Mucosa of descending colon (tissue), 3 donors: ENCODE measurements around the gene ADAMTS2. TPM values are rescaled to one million over a fixed set of nuclear protein-coding genes. Genes with fewer than 3 reads are reported as not detected.

Source experiments
- ATAC-seq: fragments of 200-7000 bp; cut with Tn5 transposase; one replicate; pipeline ENCODE4 v1.9.1; 2020; ENCODE audit warnings: mild to moderate bottlenecking, moderate library complexity
- DNase-seq, 3 donors: peaks; one replicate each; pipeline ENCODE4 v3.0.0-alpha.2; 2020
- H3K36me3 ChIP-seq: fragments of 200-600 bp; one replicate; pipeline ENCODE4 v1.8.0; 2021; ENCODE audit warnings: low read depth, mild to moderate bottlenecking
- H3K4me1 ChIP-seq: fragments of 200-600 bp; one replicate; pipeline ENCODE4 v1.8.0; 2021; ENCODE audit warnings: low read depth, mild to moderate bottlenecking
- H3K4me3 ChIP-seq: fragments of 200-600 bp; one replicate; pipeline ENCODE4 v1.8.0; 2021; ENCODE audit warnings: mild to moderate bottlenecking
- H3K9me3 ChIP-seq: fragments of 200-600 bp; one replicate; pipeline ENCODE4 v1.8.0; 2021; ENCODE audit warnings: mild to moderate bottlenecking
- intact Hi-C, 2 donors: fragments of 100-400 bp; cut with DNase I in 1 of 2; cut with micrococcal nuclease in 1 of 2; formaldehyde crosslinking; loops; one replicate each; pipeline versions ENCODE4 v1.11.0 to v1.11.1; 2022; cut with DNase I, micrococcal nuclease
- total RNA-seq, 3 donors: library from RNA; stranded (reverse); fragmentation: NEBNext Ultra II Directional in 2 of 3; extraction: Animal tissue kit (Norgen Biotek cat#: 25700) in 2 of 3; gene quantifications; one replicate each; pipeline versions ENCODE4 v1.2.1 to v1.2.4, GENCODE V29; 2021 to 2023
- TF ChIP-seq, protein P1 (sequence below): fragments of 200-600 bp; IDR thresholded peaks from one replicate; pipeline ENCODE4 v1.8.0; 2022; ENCODE audit warnings: antibody characterized with exemption, mild to moderate bottlenecking
- donor health status: DM: no; HTN: no; CAD: no; lungs with moderate emphysema.
- donor health status: DM: no; HTN: no; CAD: no.
- donor health status: DM: no; HTN: yes; CAD: no.

ADAMTS2 gene
- total RNA-seq, 3 donors from 2014 or later, result 1.3 to 9.2 (median 7.3) TPM

DNA sequence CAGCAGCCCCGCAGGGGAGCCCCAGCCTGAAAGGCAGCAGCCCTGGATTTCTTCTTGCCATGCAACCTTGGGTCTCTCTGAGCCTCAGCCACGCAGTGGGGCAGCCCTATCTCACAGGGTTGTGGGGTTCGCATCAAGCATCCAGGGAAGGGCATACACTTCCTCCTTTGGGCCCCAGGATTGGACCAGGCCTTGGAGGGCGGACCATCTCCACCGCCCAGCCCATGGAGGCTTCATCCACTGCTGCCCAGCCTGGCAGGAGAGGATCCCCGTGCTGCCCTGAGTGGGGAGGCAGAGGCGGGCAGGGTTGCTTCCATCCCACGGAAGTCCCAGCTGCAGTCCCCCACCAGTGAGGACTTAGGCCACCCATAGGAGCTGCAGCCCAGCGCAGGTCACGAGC lies 5.3 kb downstream of the ADAMTS2 start:
- no peak for ATAC-seq
- Histone ChIP-seq H3K4me3 (no peak overlapping the region), H3K9me3 (no peaks in the 10 kb centered on the region), H3K36me3 (no peaks in the 10 kb centered on the region), H3K4me1 (peaks cover 2% of the 10 kb centered on the region)
- TF ChIP-seq, protein P1, sequence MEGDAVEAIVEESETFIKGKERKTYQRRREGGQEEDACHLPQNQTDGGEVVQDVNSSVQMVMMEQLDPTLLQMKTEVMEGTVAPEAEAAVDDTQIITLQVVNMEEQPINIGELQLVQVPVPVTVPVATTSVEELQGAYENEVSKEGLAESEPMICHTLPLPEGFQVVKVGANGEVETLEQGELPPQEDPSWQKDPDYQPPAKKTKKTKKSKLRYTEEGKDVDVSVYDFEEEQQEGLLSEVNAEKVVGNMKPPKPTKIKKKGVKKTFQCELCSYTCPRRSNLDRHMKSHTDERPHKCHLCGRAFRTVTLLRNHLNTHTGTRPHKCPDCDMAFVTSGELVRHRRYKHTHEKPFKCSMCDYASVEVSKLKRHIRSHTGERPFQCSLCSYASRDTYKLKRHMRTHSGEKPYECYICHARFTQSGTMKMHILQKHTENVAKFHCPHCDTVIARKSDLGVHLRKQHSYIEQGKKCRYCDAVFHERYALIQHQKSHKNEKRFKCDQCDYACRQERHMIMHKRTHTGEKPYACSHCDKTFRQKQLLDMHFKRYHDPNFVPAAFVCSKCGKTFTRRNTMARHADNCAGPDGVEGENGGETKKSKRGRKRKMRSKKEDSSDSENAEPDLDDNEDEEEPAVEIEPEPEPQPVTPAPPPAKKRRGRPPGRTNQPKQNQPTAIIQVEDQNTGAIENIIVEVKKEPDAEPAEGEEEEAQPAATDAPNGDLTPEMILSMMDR, result no peak
- intact Hi-C loops, result loop anchor here in 1 of 2 donors (10.0 kb wide), 1 partner anchor 175 kb away; no protein-coding TSS in a partner anchor
- DNase-seq, result no peak

- no peak for ATAC-seq
- no peaks in the 10 kb centered on the region for H3K9me3 ChIP-seq
- DNase-seq, result no peak
- intact Hi-C loops, result no loop called here
- H3K36me3 ChIP-seq, result no peaks in the 10 kb centered on the region
- no peak overlapping the region for H3K4me3 ChIP-seq
- TF ChIP-seq, protein P1, result no peak
- H3K4me1 ChIP-seq, result no peaks in the 10 kb centered on the region
These were observed 6.2 kb downstream of the ADAMTS2 start for GRCh38 chr5:179339081-179339480.

GRCh38 chr5:179337796-179338676 lies 7.2 kb downstream of the ADAMTS2 start:
- TF ChIP-seq, protein P1, result no peak
- Histone ChIP-seq H3K4me3 (no peak overlapping the region), H3K4me1 (no peaks in the 10 kb centered on the region), H3K36me3 (no peaks in the 10 kb centered on the region), H3K9me3 (no peaks in the 10 kb centered on the region)
- DNase-seq, result peak in 1 of 3 donors; percentile 22
- intact Hi-C loops, result no loop called here
- no peak for ATAC-seq

- intact Hi-C loops, result no loop called here
- H3K4me1 ChIP-seq, result no peaks in the 10 kb centered on the region
- H3K4me3 ChIP-seq, result no peak overlapping the region
- TF ChIP-seq, protein P1, result no peak
- DNase-seq, result peak in 1 of 3 donors; percentile 35
- no peaks in the 10 kb centered on the region for H3K36me3 ChIP-seq
- ATAC-seq, result no peak
- no peaks in the 10 kb centered on the region for H3K9me3 ChIP-seq
These were observed 8.1 kb downstream of the ADAMTS2 start for GRCh38 chr5:179336871-179337795.

DNA sequence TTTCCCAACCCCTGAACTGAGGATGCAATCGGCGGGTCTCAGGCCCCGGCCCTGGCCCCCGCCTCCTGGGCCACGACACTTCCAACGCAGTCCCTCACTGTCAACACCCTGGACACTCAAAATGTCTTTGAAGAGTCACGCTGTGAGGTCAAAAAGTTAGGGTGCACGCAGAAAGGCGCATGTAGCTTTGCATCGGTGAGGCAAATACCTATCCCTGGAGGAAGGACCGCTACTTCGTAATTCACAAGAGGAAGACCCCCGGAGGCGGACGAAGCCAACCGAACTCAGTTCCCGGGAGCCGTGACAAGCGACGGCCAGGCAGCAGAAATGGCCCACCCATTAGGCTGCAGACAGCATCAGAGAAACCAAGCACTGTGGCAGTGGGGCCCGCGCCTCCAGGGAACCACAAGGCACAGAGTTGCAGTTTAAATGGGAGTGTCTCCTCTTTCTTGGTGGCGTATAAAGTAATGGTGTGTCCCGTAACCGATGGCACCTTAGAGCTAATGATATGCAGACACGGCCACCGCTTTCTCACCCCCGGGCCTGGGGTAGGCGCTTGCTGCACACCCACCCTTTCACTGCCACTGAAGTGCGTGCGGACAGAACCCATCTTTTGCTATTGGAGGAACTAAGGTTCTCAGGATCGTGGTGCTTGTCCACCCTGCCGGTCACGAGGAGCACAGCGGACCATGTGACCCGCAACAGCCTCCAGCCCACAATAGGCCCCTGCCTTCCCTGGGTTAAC lies 9.0 kb downstream of the ADAMTS2 start:
- no peak for ATAC-seq
- intact Hi-C loops, result no loop called here
- TF ChIP-seq, protein P1, result no peak

More for the DNA sequence above, 9.0 kb downstream of the ADAMTS2 start:
- no peaks in the 10 kb centered on the region for H3K4me1 ChIP-seq
- H3K4me3 ChIP-seq, result no peak overlapping the region
- no peaks in the 10 kb centered on the region for H3K9me3 ChIP-seq
- H3K36me3 ChIP-seq, result no peaks in the 10 kb centered on the region
- no peak for DNase-seq
